CD4-positive, alpha-beta memory T cell (primary cell): Measurements from ENCODE around the gene CLECL1. TPM values are rescaled to one million over a fixed set of nuclear protein-coding genes. Genes with fewer than 3 reads are reported as not detected.

ENCODE experiments used
- CTCF ChIA-PET: fragments of 350-600 bp; sonication (Branson Sonifier 250); formaldehyde crosslinking; loops from one replicate; lab custom pipeline; 2021; ENCODE audit warnings: inconsistent platforms; ENCODE audit not compliant: partially characterized antibody; lab: Charles Lee
- POLR2A ChIA-PET: fragments of 350-600 bp; sonication (Branson Sonifier 250); formaldehyde crosslinking; loops from one replicate; lab custom pipeline; 2021; ENCODE audit not compliant: partially characterized antibody; lab: Charles Lee
- DNase-seq, 5 donors: peaks; one replicate each; pipeline versions ENCODE4 v3.0.0 to v3.0.0-alpha.2; 2020 to 2022; ENCODE audit warnings: mixed read lengths in 1 of 5
- H3K27ac ChIP-seq: one replicate; pipeline ENCODE4 v1.7.0; 2013; ENCODE audit warnings: low read depth, low read length
- H3K27me3 ChIP-seq: 2 replicates; pipeline ENCODE4 v1.7.0; 2013; ENCODE audit warnings: mild to moderate bottlenecking, low read length, moderate library complexity; ENCODE audit not compliant: insufficient read depth
- H3K36me3 ChIP-seq: 2 replicates; pipeline ENCODE4 v1.7.0; 2013; ENCODE audit warnings: mild to moderate bottlenecking, low read length, moderate library complexity; ENCODE audit not compliant: insufficient read depth
- H3K4me1 ChIP-seq: 2 replicates; pipeline ENCODE4 v1.7.0; 2013; ENCODE audit warnings: mild to moderate bottlenecking, low read length, moderate library complexity; ENCODE audit not compliant: insufficient read depth
- H3K4me3 ChIP-seq, 2 donors: one replicate each; pipeline ENCODE4 v1.7.0; 2013; ENCODE audit warnings: low read length in 2 of 2, mild to moderate bottlenecking in 1 of 2
- H3K9me3 ChIP-seq, 2 donors: one replicate each; pipeline ENCODE4 v1.7.0; 2013; ENCODE audit warnings: low read length in 2 of 2, control low read depth in 1 of 2; ENCODE audit not compliant: control insufficient read depth in 1 of 2
- H3K27ac Mint-ChIP-seq, 7 donors: one replicate each; pipeline ENCODE4 v1.8.0; 2020 to 2021; ENCODE audit warnings: mixed read lengths in 7 of 7, mild to moderate bottlenecking in 6 of 7, inconsistent platforms in 3 of 7, moderate library complexity in 3 of 7
- H3K27me3 Mint-ChIP-seq, 2 donors: one replicate each; pipeline ENCODE4 v1.8.0; 2020 to 2021; ENCODE audit warnings: mixed read lengths in 2 of 2
- H3K36me3 Mint-ChIP-seq, 2 donors: one replicate each; pipeline ENCODE4 v1.8.0; 2020 to 2021; ENCODE audit warnings: mixed read lengths in 2 of 2, inconsistent platforms in 1 of 2, mild to moderate bottlenecking in 1 of 2
- H3K4me1 Mint-ChIP-seq, 4 donors: one replicate each; pipeline ENCODE4 v1.8.0; 2020 to 2021; ENCODE audit warnings: mixed read lengths in 4 of 4, mild to moderate bottlenecking in 1 of 4
- H3K4me3 Mint-ChIP-seq, 8 donors: one replicate each; pipeline ENCODE4 v1.8.0; 2020 to 2021; ENCODE audit warnings: mixed read lengths in 8 of 8, mild to moderate bottlenecking in 7 of 8, moderate library complexity in 6 of 8, inconsistent platforms in 3 of 8
- H3K9me3 Mint-ChIP-seq, 8 donors: one replicate each; pipeline ENCODE4 v1.8.0; 2020 to 2021; ENCODE audit warnings: mixed read lengths in 8 of 8, mild to moderate bottlenecking in 5 of 8, inconsistent platforms in 3 of 8, moderate library complexity in 1 of 8
- intact Hi-C: fragments of 100-400 bp; cut with micrococcal nuclease; formaldehyde crosslinking; loops from one replicate; pipeline ENCODE4 v1.15.1; 2023
- polyA plus RNA-seq, 2 donors: library from polyadenylated mRNA; unstranded; fragments of 300-500 nt; fragmentation: Illumina TruSeq; gene quantifications; one replicate each; pipeline ENCODE4 v1.2.3, GENCODE V29; 2021
- total RNA-seq, 2 experiments: library from RNA; stranded (reverse); gene quantifications; one replicate each; pipeline ENCODE4 v1.2.3, GENCODE V29; 2021

Gene CLECL1
- total and polyA plus RNA-seq, 4 experiments from 2014 or later = 4.3 to 8.6 (median 7.4) TPM

- H3K4me3 ChIP-seq = peak overlapping the region; percentile 4 to 12
- Mint-ChIP-seq H3K4me3 (peak overlapping the region; percentile 35 to 81 (median 75)), H3K4me1 (peaks cover 63 to 80% (median 68%) of the 10 kb centered on the region in 4 donors), H3K9me3 (peaks cover 2 to 50% (median 36%) of the 10 kb centered on the region in 8 donors), H3K27me3 (no peaks in the 10 kb centered on the region), H3K27ac (peak overlapping the region; percentile 85 to 97 (median 93)), H3K36me3 (peaks cover 28 to 40% of the 10 kb centered on the region in 2 donors)
- ChIA-PET CTCF (interaction anchor here (0.7 to 1.8 kb wide), 7 partner anchors 8 to 96 kb away, joined by 3 to 7 read pairs (median 3); no protein-coding TSS in a partner anchor), POLR2A (interaction anchor here (0.6 to 7.7 kb wide), 18 partner anchors 8 to 1771 kb away, joined by 3 to 182 read pairs (median 4); partner anchors contain the start of gene CLEC2D)
- peaks cover 71% of the 10 kb centered on the region for H3K4me1 ChIP-seq
- no peaks in the 10 kb centered on the region for H3K27me3 ChIP-seq
- peak overlapping the region; percentile 58 for H3K27ac ChIP-seq
- no peaks in the 10 kb centered on the region for H3K36me3 ChIP-seq
- intact Hi-C loops = loop anchor here (1.0 to 2.0 kb wide), 2 partner anchors 15 to 51 kb away; no protein-coding TSS in a partner anchor
- peaks cover 0 to 3% of the 10 kb centered on the region in 2 donors for H3K9me3 ChIP-seq
- DNase-seq = peak in 4 of 5 donors; percentile 11 to 70 (median 24)
Measured at GRCh38 chr12:9701380-9702154, 31.3 kb downstream of the CLECL1 start.

- H3K4me3 ChIP-seq = no peak overlapping the region
- DNase-seq = no peak
- H3K36me3 ChIP-seq = no peaks in the 10 kb centered on the region
- Mint-ChIP-seq H3K4me1 (peaks cover 56 to 74% (median 61%) of the 10 kb centered on the region in 4 donors), H3K9me3 (peaks cover 0 to 53% (median 37%) of the 10 kb centered on the region in 8 donors), H3K36me3 (peaks cover 32 to 45% of the 10 kb centered on the region in 2 donors), H3K4me3 (peak overlapping the region in 6 of 8 donors; percentile 4 to 80 (median 75)), H3K27me3 (no peaks in the 10 kb centered on the region), H3K27ac (peak overlapping the region; percentile 23 to 97 (median 87))
- H3K27ac ChIP-seq = no peak overlapping the region
- ChIA-PET POLR2A (interaction anchor here (1.3 to 7.7 kb wide), 10 partner anchors 8 to 67 kb away, joined by 4 to 182 read pairs (median 26); partner anchors contain the start of gene CLEC2D), CTCF (interaction anchor here (1.1 to 3.9 kb wide), 7 partner anchors 7 to 66 kb away, joined by 3 to 31 read pairs (median 6); no protein-coding TSS in a partner anchor)
- no peaks in the 10 kb centered on the region for H3K27me3 ChIP-seq
- peaks cover 0 to 3% of the 10 kb centered on the region in 2 donors for H3K9me3 ChIP-seq
- peaks cover 61% of the 10 kb centered on the region for H3K4me1 ChIP-seq
- intact Hi-C loops = loop anchor here (2.0 kb wide), 1 partner anchor 14 kb away; no protein-coding TSS in a partner anchor
Measured at GRCh38 chr12:9700606-9700956, 32.3 kb downstream of the CLECL1 start.

DNA sequence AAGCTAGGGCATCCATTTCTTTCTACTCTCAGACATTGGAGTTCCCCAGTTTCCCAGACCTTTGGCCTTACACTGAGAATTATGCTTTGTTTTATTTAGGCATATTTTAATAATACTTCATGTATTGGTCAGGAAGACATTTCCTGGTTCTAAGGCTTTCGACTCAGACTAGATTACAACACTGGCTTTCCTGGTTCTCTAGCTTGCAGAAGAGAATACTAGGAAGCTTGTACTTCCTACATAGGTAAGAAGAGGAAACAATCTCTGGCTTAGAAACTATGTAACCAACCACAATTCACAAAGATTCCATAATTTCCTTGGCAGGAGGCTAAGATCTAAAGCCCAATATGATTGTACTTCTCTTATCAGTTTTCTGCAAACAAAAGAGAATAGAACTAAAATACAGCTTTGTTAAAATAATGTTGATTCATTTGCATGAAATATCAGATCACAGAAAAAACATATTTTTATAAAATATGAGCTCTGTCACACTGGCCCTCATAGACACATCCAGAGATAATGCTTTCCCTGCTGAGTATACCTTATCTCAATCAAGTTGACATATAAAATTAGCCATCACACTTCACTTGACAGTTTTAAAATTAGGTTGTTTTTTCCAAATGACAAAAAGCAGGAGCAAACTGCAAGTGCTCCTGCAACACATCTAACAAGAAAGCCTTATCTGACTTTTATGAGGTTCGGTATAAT is 32.8 kb downstream of the CLECL1 start:
- peak overlapping the region; percentile 18 to 97 (median 87) for H3K27ac Mint-ChIP-seq
- Histone ChIP-seq H3K4me3 (no peak overlapping the region), H3K9me3 (peaks cover 0 to 3% of the 10 kb centered on the region in 2 donors), H3K27ac (no peak overlapping the region), H3K36me3 (peaks cover 5% of the 10 kb centered on the region), H3K27me3 (no peaks in the 10 kb centered on the region), H3K4me1 (peaks cover 57% of the 10 kb centered on the region)
- H3K36me3 Mint-ChIP-seq = peaks cover 37 to 45% of the 10 kb centered on the region in 2 donors
- no peaks in the 10 kb centered on the region for H3K27me3 Mint-ChIP-seq
- POLR2A ChIA-PET = interaction anchor here (1.2 to 7.7 kb wide), 12 partner anchors 8 to 66 kb away, joined by 3 to 182 read pairs (median 18); partner anchors contain the start of gene CLEC2D
- H3K9me3 Mint-ChIP-seq = peaks cover 0 to 59% (median 42%) of the 10 kb centered on the region in 8 donors
- CTCF ChIA-PET = interaction anchor here (1.1 to 3.9 kb wide), 9 partner anchors 8 to 65 kb away, joined by 3 to 31 read pairs (median 5); partner anchors contain the start of gene CLEC2D
- peak overlapping the region in 2 of 8 donors; percentile 74 to 78 for H3K4me3 Mint-ChIP-seq
- DNase-seq = no peak
- peaks cover 52 to 74% (median 59%) of the 10 kb centered on the region in 4 donors for H3K4me1 Mint-ChIP-seq
- intact Hi-C loops = loop anchor here (2.0 kb wide), 1 partner anchor 13 kb away; no protein-coding TSS in a partner anchor

GRCh38 chr12:9699269-9699897 is 33.5 kb downstream of the CLECL1 start:
- H3K27me3 Mint-ChIP-seq = no peaks in the 10 kb centered on the region
- POLR2A ChIA-PET = interaction anchor here (1.2 to 7.7 kb wide), 12 partner anchors 9 to 66 kb away, joined by 3 to 182 read pairs (median 18); partner anchors contain the start of gene CLEC2D
- H3K36me3 ChIP-seq = peaks cover 12% of the 10 kb centered on the region
- CTCF ChIA-PET = interaction anchor here (1.1 to 3.9 kb wide), 9 partner anchors 9 to 64 kb away, joined by 3 to 31 read pairs (median 5); partner anchors contain the start of gene CLEC2D
- DNase-seq = no peak
- peak overlapping the region in 2 of 8 donors; percentile 22 to 33 for H3K4me3 Mint-ChIP-seq
- peaks cover 57% of the 10 kb centered on the region for H3K4me1 ChIP-seq
- H3K27ac ChIP-seq = no peak overlapping the region
- H3K9me3 ChIP-seq = peaks cover 0 to 3% of the 10 kb centered on the region in 2 donors
- H3K9me3 Mint-ChIP-seq = peaks cover 0 to 61% (median 44%) of the 10 kb centered on the region in 8 donors
- peaks cover 44 to 51% of the 10 kb centered on the region in 2 donors for H3K36me3 Mint-ChIP-seq
- no peaks in the 10 kb centered on the region for H3K27me3 ChIP-seq
- H3K4me1 Mint-ChIP-seq = peaks cover 49 to 73% (median 55%) of the 10 kb centered on the region in 4 donors
- intact Hi-C loops = no loop called here
- no peak overlapping the region for H3K4me3 ChIP-seq
- H3K27ac Mint-ChIP-seq = peak overlapping the region; percentile 18 to 87 (median 49)

GRCh38 chr12:9698681-9699080 is 34.2 kb downstream of the CLECL1 start:
- Mint-ChIP-seq H3K27ac (peak overlapping the region; percentile 18 to 87 (median 66)), H3K9me3 (peaks cover 0 to 61% (median 45%) of the 10 kb centered on the region in 8 donors), H3K4me1 (peaks cover 46 to 72% (median 54%) of the 10 kb centered on the region in 4 donors), H3K4me3 (peak overlapping the region in 2 of 8 donors; percentile 2 to 3), H3K36me3 (peaks cover 48 to 57% of the 10 kb centered on the region in 2 donors), H3K27me3 (no peaks in the 10 kb centered on the region)
- no peak overlapping the region for H3K4me3 ChIP-seq
- H3K9me3 ChIP-seq = peaks cover 0 to 3% of the 10 kb centered on the region in 2 donors
- no peaks in the 10 kb centered on the region for H3K27me3 ChIP-seq
- ChIA-PET POLR2A (interaction anchor here (0.9 to 7.7 kb wide), 8 partner anchors 9 to 60 kb away, joined by 3 to 182 read pairs (median 19); partner anchors contain the start of gene CLEC2D), CTCF (interaction anchor here (1.4 to 3.9 kb wide), 6 partner anchors 9 to 64 kb away, joined by 3 to 31 read pairs (median 7); partner anchors contain the start of gene CLEC2D)
- peaks cover 18% of the 10 kb centered on the region for H3K36me3 ChIP-seq
- no peak overlapping the region for H3K27ac ChIP-seq
- no peak for DNase-seq
- intact Hi-C loops = no loop called here
- peaks cover 56% of the 10 kb centered on the region for H3K4me1 ChIP-seq

DNA sequence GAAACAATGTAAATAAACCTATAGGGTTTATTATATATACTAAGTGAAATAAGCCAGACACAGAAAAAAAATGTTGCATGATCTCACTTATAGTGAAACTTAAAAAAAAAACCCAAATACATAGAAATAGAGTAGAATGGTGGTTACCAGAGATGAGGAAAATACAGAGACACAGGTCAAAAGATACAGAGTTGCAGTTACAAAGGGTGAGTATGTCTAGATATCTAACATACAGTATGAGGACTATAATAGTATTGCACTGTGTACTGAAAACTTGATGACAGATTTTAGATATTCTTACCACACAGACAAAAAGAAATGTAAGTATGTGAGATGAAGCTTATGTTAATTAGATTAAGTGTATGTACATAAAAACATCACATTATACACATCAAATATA is 35.3 kb downstream of the CLECL1 start:
- H3K27ac Mint-ChIP-seq = peak overlapping the region in 4 of 7 donors; percentile 30 to 87 (median 40)
- peaks cover 45 to 71% (median 51%) of the 10 kb centered on the region in 4 donors for H3K4me1 Mint-ChIP-seq
- H3K27ac ChIP-seq = no peak overlapping the region
- peaks cover 56 to 67% of the 10 kb centered on the region in 2 donors for H3K36me3 Mint-ChIP-seq
- no peak overlapping the region for H3K4me3 ChIP-seq
- H3K9me3 ChIP-seq = peaks cover 0 to 3% of the 10 kb centered on the region in 2 donors
- H3K27me3 ChIP-seq = no peaks in the 10 kb centered on the region
- H3K9me3 Mint-ChIP-seq = peaks cover 0 to 61% (median 45%) of the 10 kb centered on the region in 8 donors
- CTCF ChIA-PET = interaction anchor here (0.5 to 3.9 kb wide), 3 partner anchors 10 to 27 kb away, joined by 3 to 31 read pairs (median 15); no protein-coding TSS in a partner anchor
- H3K4me1 ChIP-seq = peaks cover 45% of the 10 kb centered on the region
- DNase-seq = no peak
- H3K36me3 ChIP-seq = peaks cover 28% of the 10 kb centered on the region
- intact Hi-C loops = no loop called here
- peak overlapping the region in 1 of 8 donors; percentile 17 for H3K4me3 Mint-ChIP-seq
- H3K27me3 Mint-ChIP-seq = no peaks in the 10 kb centered on the region
- POLR2A ChIA-PET = interaction anchor here (0.7 to 7.7 kb wide), 9 partner anchors 10 to 62 kb away, joined by 3 to 182 read pairs (median 8); partner anchors contain the start of gene CLEC2D
